Liver (tissue), 9 donors: ENCODE measurements around the gene CEP20. TPM values are rescaled to one million over a fixed set of nuclear protein-coding genes. Genes with fewer than 3 reads are reported as not detected.

Experiments
- DNase-seq: peaks from one replicate; pipeline ENCODE4 v3.0.0-alpha.2; 2017; ENCODE audit warnings: low spot score
- H3K27ac ChIP-seq, 2 donors: one replicate each; pipeline ENCODE4 v1.7.0; 2013; ENCODE audit warnings: inconsistent platforms in 2 of 2, low read length in 2 of 2, control low read depth in 1 of 2, low read depth in 1 of 2, mild to moderate bottlenecking in 1 of 2
- H3K27me3 ChIP-seq, 4 donors: one replicate each; pipeline versions ENCODE4 v1.6.1 to v1.7.0; 2013; ENCODE audit warnings: low read length in 3 of 4, inconsistent platforms in 1 of 4, mild to moderate bottlenecking in 1 of 4, moderate library complexity in 1 of 4; ENCODE audit not compliant: control insufficient read depth in 4 of 4, insufficient read depth in 4 of 4
- H3K36me3 ChIP-seq, 4 donors: one replicate each; pipeline versions ENCODE4 v1.6.1 to v1.7.0; 2013; ENCODE audit warnings: low read length in 3 of 4, mild to moderate bottlenecking in 3 of 4, low read depth in 1 of 4, moderate library complexity in 1 of 4; ENCODE audit not compliant: control insufficient read depth in 4 of 4, insufficient read depth in 3 of 4
- H3K4me1 ChIP-seq, 4 donors: one replicate each; pipeline versions ENCODE4 v1.6.1 to v1.7.0; 2013; ENCODE audit warnings: low read length in 3 of 4, mild to moderate bottlenecking in 3 of 4, moderate library complexity in 1 of 4; ENCODE audit not compliant: control insufficient read depth in 4 of 4, insufficient read depth in 4 of 4
- H3K4me3 ChIP-seq, 3 donors: one replicate each; pipeline versions ENCODE4 v1.6.1 to v1.7.0; 2013; ENCODE audit warnings: low read length in 3 of 3, control low read depth in 1 of 3, low read depth in 1 of 3, mild to moderate bottlenecking in 1 of 3
- H3K9ac ChIP-seq, 2 donors: one replicate each; pipeline ENCODE4 v1.7.0; 2013; ENCODE audit warnings: low read length in 2 of 2, mild to moderate bottlenecking in 2 of 2, moderate library complexity in 2 of 2, control low read depth in 1 of 2, low read depth in 1 of 2
- H3K9me3 ChIP-seq, 4 donors: one replicate each; pipeline versions ENCODE4 v1.6.1 to v1.7.0; 2013; ENCODE audit warnings: low read length in 3 of 4; ENCODE audit not compliant: control insufficient read depth in 4 of 4
- EGR1 ChIP-seq, 2 donors: IDR thresholded peaks; 2 replicates each; pipeline ENCODE4 v1.6.1; 2016 to 2018; ENCODE audit warnings: antibody characterized with exemption in 2 of 2, low read depth in 2 of 2
- FOXA1 ChIP-seq: IDR thresholded peaks from 2 replicates; pipeline ENCODE4 v1.6.1; 2016; ENCODE audit warnings: antibody characterized with exemption
- FOXA2 ChIP-seq: IDR thresholded peaks from 2 replicates; pipeline ENCODE4 v1.6.1; 2016; ENCODE audit warnings: antibody characterized with exemption
- GABPA ChIP-seq, 2 donors: IDR thresholded peaks in 1 of 2; conservative IDR thresholded peaks in 1 of 2; 2 replicates each; pipeline ENCODE4 v1.6.1; 2016; ENCODE audit warnings: antibody characterized with exemption in 2 of 2, mild to moderate bottlenecking in 1 of 2, moderate library complexity in 1 of 2
- HNF4A ChIP-seq, 2 donors: conservative IDR thresholded peaks; 2 replicates each; pipeline ENCODE4 v1.6.1; 2016; ENCODE audit warnings: antibody characterized with exemption in 2 of 2, mild to moderate bottlenecking in 2 of 2
- HNF4G ChIP-seq: IDR thresholded peaks from 2 replicates; pipeline ENCODE4 v1.6.1; 2016; ENCODE audit warnings: antibody characterized with exemption
- NR2F2 ChIP-seq: IDR thresholded peaks from 2 replicates; pipeline ENCODE4 v1.6.1; 2016; ENCODE audit warnings: antibody characterized with exemption
- RAD21 ChIP-seq, 2 donors: IDR thresholded peaks; 2 replicates each; pipeline ENCODE4 v1.6.1; 2016; ENCODE audit warnings: antibody characterized with exemption in 2 of 2, mild to moderate bottlenecking in 2 of 2
- SP1 ChIP-seq: IDR thresholded peaks from 2 replicates; pipeline ENCODE4 v1.6.1; 2018; ENCODE audit warnings: antibody characterized with exemption, mild to moderate bottlenecking
- YY1 ChIP-seq: IDR thresholded peaks from 2 replicates; pipeline ENCODE4 v1.6.1; 2016; ENCODE audit warnings: antibody characterized with exemption, mild to moderate bottlenecking
- WGBS: extraction: QIAGEN DNeasy Blood & Tissue Kit; methylation state at CpG from one replicate; pipeline ENCODE4 v1.1.7; 2013; 5-methylcytosine and 5-hydroxymethylcytosine counted together
- polyA plus RNA-seq, 2 donors: library from polyadenylated mRNA; stranded (reverse) in 1 of 2; unstranded in 1 of 2; fragments of 200-250 nt in 1 of 2; fragments of >200 nt in 1 of 2; fragmentation: Nextera tagmentation in 1 of 2; extraction: Ambion mirVana in 1 of 2; gene quantifications; one replicate each; pipeline versions ENCODE4 v1.2.1 to v1.2.3, GENCODE V29; 2013 to 2015
- total RNA-seq, 2 donors: library from RNA; depleted of rRNA; stranded (reverse); fragments of >200 nt; gene quantifications; one replicate each; pipeline ENCODE4 v1.2.3, GENCODE V29; 2014
- TF ChIP-seq, protein P1 (sequence below): IDR thresholded peaks from 2 replicates; pipeline ENCODE4 v1.6.1; 2016; ENCODE audit warnings: antibody characterized with exemption
- donor health status: healthy.
- donor health status: healthy.
- donor health status: healthy.
- donor health status: healthy.
- donor health status: healthy.

CEP20 gene
- total and polyA plus RNA-seq, 4 donors: 10.7 to 19.2 (median 13.3) TPM

DNA sequence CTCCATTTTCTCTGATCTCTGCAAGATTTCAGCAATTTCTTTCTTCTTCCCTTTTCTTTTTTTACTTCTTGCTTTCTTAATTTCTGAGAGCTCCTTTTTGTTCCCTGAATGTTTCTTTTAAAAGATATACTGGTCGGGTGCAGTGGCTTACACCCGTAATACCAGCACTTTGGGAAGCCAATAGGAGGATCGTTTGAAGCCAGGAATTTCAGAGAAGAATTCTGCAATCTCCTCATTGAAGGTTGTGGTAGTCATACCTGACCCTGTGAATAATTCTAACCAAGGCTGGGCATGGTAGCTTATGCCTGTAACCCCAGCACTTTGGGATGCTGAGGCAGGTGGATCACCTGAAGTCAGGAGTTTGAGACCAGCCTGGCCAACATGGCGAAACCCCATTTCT is 45.4 kb upstream of the CEP20 start:
- WGBS: 84% methylated on average over 4 of the region's 4 CpGs
- H3K36me3 ChIP-seq: no peaks in the 10 kb centered on the region

DNA sequence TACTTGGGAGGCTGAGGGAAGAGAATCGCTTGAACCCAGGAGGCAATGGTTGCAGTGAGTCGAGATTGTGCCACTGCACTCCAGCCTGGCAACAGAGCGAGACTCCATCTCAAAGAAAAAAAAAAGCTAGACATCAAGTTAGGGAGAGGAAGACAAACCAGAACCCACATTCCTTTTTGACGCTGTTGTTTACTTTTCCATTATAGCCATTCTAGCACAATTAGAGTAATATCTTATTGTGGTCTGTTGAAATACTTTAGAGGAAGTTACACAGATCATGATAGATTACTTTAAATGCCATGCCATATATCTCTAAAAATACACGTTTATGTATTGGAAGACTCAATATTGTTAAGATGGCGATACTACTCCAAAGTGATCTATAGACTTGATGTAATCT is 44.5 kb upstream of the CEP20 start:
- Histone ChIP-seq H3K4me3 (no peak overlapping the region), H3K27ac (no peak overlapping the region), H3K9ac (no peak overlapping the region), H3K9me3 (no peaks in the 10 kb centered on the region), H3K4me1 (no peaks in the 10 kb centered on the region), H3K36me3 (no peaks in the 10 kb centered on the region), H3K27me3 (no peaks in the 10 kb centered on the region)
- DNase-seq: no peak
- WGBS: 76% methylated on average over 6 of the region's 6 CpGs
- TF ChIP-seq HNF4G (no peak), HNF4A (conservative IDR thresholded peaks at IDR 0.05) (no peak), FOXA2 (no peak), RAD21 (IDR thresholded peaks at IDR 0.05) (no peak), YY1 (no peak), GABPA (IDR thresholded peaks at IDR 0.05 in 1 of 2, conservative IDR thresholded peaks at IDR 0.05 in 1 of 2) (no peak), NR2F2 (no peak), EGR1 (IDR thresholded peaks at IDR 0.05; ENCODE audit: low read depth in 2 of 2) (no peak)
- TF ChIP-seq, protein P1, sequence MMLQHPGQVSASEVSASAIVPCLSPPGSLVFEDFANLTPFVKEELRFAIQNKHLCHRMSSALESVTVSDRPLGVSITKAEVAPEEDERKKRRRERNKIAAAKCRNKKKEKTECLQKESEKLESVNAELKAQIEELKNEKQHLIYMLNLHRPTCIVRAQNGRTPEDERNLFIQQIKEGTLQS: no peak

More for the DNA sequence above, 45.4 kb upstream of the CEP20 start:
- no peaks in the 10 kb centered on the region for H3K4me1 ChIP-seq
- no peak overlapping the region for H3K9ac ChIP-seq
- no peak for DNase-seq
- H3K27me3 ChIP-seq: no peaks in the 10 kb centered on the region
- H3K9me3 ChIP-seq: no peaks in the 10 kb centered on the region
- TF ChIP-seq FOXA1: no peak
- no peak overlapping the region for H3K27ac ChIP-seq
- H3K4me3 ChIP-seq: no peak overlapping the region

DNA sequence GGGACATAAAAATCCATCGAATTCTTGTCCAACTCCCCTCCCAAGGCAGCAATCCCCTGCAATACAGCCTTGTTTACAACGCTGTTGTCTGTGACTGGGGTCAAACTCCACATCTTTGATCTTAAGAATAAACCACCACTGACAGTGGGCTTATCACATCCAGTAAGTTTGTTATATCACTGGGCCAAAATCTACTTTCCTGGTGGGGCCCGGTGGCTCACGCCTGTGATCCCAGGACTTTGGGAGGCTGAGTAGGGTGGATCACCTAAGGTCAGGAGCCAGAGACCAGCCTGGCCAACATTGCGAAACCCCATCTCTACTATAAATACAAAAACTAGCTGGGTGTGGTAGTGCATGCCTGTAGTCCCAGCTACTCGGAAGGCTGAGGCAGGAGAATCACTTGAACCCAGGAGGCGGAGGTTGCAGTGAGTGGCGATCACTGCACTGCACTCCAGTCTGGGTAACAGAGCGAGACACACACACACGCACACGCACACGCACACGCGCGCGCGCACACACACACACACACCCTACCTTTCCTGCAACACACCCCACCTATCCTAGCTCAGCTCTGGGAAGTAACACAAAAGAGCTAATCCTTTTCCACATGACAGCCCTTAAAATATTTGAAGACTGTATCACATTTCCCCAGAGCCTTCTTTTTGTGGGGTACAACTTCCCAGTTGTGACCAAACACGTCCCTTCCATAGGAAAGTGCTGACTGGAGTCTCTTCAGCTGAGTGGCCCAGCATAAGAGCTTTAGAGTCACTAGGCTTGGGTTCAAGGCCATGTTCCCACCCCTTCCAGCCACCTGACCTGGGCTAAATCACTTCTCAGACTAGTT is 40.1 kb upstream of the CEP20 start:
- Histone ChIP-seq H3K27me3 (no peaks in the 10 kb centered on the region), H3K9ac (no peak overlapping the region), H3K27ac (no peak overlapping the region), H3K36me3 (no peaks in the 10 kb centered on the region), H3K4me1 (no peaks in the 10 kb centered on the region), H3K4me3 (no peak overlapping the region), H3K9me3 (no peaks in the 10 kb centered on the region)
- no peak for TF ChIP-seq HNF4G
- WGBS: 86% methylated on average over 18 of the region's 18 CpGs
- no peak for DNase-seq

DNA sequence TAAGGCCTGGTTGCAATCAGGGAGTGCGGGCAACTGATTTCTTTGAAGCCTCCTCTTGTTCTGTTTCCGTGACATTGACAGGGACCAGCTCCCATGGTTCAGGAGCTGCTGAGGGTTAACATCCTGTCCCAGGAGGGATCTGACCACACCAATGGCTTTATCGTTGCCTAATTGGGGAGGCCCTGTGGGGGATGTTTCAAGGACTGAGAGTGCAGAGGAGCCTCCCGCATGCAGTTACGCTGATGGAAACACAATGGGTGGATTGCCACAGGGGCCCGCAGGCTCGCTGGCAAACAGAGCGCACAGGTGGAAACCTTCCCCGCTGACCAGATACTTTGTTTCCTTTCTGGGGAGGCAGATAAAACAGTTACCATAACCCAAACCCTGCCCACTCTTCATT is 37.2 kb upstream of the CEP20 start:
- H3K4me3 ChIP-seq: no peak overlapping the region
- H3K4me1 ChIP-seq: no peaks in the 10 kb centered on the region
- H3K9me3 ChIP-seq: no peaks in the 10 kb centered on the region
- H3K27ac ChIP-seq: no peak overlapping the region
- TF ChIP-seq SP1 (no peak), GABPA (IDR thresholded peaks at IDR 0.05 in 1 of 2, conservative IDR thresholded peaks at IDR 0.05 in 1 of 2) (no peak)
- DNase-seq: no peak
- no peaks in the 10 kb centered on the region for H3K36me3 ChIP-seq
- no peak overlapping the region for H3K9ac ChIP-seq
- H3K27me3 ChIP-seq: no peaks in the 10 kb centered on the region
- 80% methylated on average over 9 of the region's 9 CpGs for WGBS
